Vagina (tissue), 2 donors: Measurements from ENCODE around the gene SCRN1.

Source experiments
- POLR2AphosphoS5 ChIP-seq, 2 donors: sonication (generic); formaldehyde crosslinking; IDR thresholded peaks; one replicate each; pipeline ENCODE4 v1.9.0; 2017; ENCODE audit warnings: antibody characterized with exemption in 2 of 2, mild to moderate bottlenecking in 2 of 2, low read depth in 1 of 2; ENCODE audit not compliant: insufficient read depth in 1 of 2
- TF ChIP-seq, protein P1 (sequence below), 3 experiments: fragments of 450-650 bp in 2 of 3; fragments of 200-600 bp in 1 of 3; sonication (generic) in 1 of 3; IDR thresholded peaks; one replicate each; pipeline ENCODE4 v1.5.1; 2017 to 2019; ENCODE audit warnings: antibody characterized with exemption in 3 of 3, mild to moderate bottlenecking in 2 of 3, moderate library complexity in 2 of 3

DNA sequence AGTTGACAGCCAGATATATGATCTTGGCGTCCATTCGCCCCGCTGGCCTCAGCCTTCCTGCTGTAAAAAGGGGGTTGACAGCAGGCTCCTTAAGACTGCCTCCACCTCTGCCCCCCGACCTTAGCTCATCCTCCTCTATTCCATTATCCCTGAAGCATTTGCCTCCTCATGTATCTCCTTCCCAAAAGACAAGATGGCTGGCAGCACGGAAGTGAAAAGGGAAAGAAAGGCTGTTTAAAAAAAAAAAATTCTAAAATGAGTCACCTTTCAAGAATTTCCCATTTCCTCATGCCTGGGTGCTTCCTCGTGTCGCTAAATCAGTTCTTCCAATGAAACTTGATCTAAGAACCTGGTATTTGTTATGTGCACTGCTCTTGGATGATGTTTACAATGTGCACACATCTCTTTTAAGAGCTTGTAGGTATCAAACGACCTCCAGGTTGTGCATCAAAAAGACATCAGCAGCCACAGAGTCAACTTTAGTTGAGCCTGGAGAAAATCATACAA lies 1.7 kb downstream of the SCRN1 start:
- TF ChIP-seq, protein P1, sequence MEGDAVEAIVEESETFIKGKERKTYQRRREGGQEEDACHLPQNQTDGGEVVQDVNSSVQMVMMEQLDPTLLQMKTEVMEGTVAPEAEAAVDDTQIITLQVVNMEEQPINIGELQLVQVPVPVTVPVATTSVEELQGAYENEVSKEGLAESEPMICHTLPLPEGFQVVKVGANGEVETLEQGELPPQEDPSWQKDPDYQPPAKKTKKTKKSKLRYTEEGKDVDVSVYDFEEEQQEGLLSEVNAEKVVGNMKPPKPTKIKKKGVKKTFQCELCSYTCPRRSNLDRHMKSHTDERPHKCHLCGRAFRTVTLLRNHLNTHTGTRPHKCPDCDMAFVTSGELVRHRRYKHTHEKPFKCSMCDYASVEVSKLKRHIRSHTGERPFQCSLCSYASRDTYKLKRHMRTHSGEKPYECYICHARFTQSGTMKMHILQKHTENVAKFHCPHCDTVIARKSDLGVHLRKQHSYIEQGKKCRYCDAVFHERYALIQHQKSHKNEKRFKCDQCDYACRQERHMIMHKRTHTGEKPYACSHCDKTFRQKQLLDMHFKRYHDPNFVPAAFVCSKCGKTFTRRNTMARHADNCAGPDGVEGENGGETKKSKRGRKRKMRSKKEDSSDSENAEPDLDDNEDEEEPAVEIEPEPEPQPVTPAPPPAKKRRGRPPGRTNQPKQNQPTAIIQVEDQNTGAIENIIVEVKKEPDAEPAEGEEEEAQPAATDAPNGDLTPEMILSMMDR (IDR thresholded peaks at IDR 0.05) = no peak
- TF ChIP-seq POLR2AphosphoS5 (IDR thresholded peaks at IDR 0.05; ENCODE audit: insufficient read depth in 1 of 2, low read depth in 1 of 2) = no peak
